ENCODE measurements around the gene PPM1H.

GRCh38 chr12:62931477-62931876 lies 3.5 kb downstream of the PPM1H start:
- TF ChIP-seq CTCF (IDR thresholded peaks at IDR 0.05), result no peak
- TF ChIP-seq POLR2A (IDR thresholded peaks at IDR 0.05), result no peak

All from sigmoid colon (tissue), 3 donors.